A673 (cell line): Measurements from ENCODE around the gene HBS1L. TPM values are rescaled to one million over a fixed set of nuclear protein-coding genes. Genes with fewer than 3 reads are reported as not detected.

Experiments
- BruUV-seq: library from RNA; stranded (reverse); fragments of 400-500 nt; replicated peaks from 2 replicates; lab custom pipeline; 2021; lab: Mats Ljungman, UMichigan
- CTCF ChIA-PET: fragments of 300-600 bp; sonication (Branson Sonifier 250); formaldehyde crosslinking; loops from one replicate; lab custom pipeline; 2022; ENCODE audit warnings: antibody characterized with exemption; lab: Charles Lee
- POLR2A ChIA-PET: fragments of 300-600 bp; sonication (Branson Sonifier 250); formaldehyde crosslinking; loops from one replicate; lab custom pipeline; 2022; ENCODE audit warnings: antibody characterized with exemption; ENCODE audit not compliant: low non-redundant PET; lab: Charles Lee
- DNase-seq: peaks from one replicate; pipeline ENCODE4 v3.0.0-alpha.2; 2015; ENCODE audit warnings: low spot score
- H3K27ac ChIP-seq: fragments of 200-600 bp; sonication (generic); 2 replicates; pipeline ENCODE4 v1.5.1; 2016; ENCODE audit warnings: mixed run types, low read depth, mild to moderate bottlenecking, mixed read lengths, antibody characterized with exemption, low read length; ENCODE audit not compliant: poor library complexity, severe bottlenecking
- H3K27me3 ChIP-seq: fragments of 200-600 bp; sonication (generic); replicated peaks from 2 replicates; pipeline ENCODE4 v1.6.1; 2017; ENCODE audit warnings: mixed run types, low read depth, mild to moderate bottlenecking, mixed read lengths, antibody characterized with exemption, low read length; ENCODE audit not compliant: insufficient read depth, poor library complexity
- H3K36me3 ChIP-seq: fragments of 200-600 bp; sonication (generic); 2 replicates; pipeline ENCODE4 v1.6.1; 2016; ENCODE audit warnings: mixed run types, mild to moderate bottlenecking, mixed read lengths, antibody characterized with exemption, low read length; ENCODE audit not compliant: insufficient read depth, poor library complexity, severe bottlenecking
- H3K4me1 ChIP-seq: fragments of 200-600 bp; sonication (generic); 2 replicates; pipeline ENCODE4 v1.6.1; 2017; ENCODE audit warnings: mixed run types, mild to moderate bottlenecking, mixed read lengths, antibody characterized with exemption, low read length; ENCODE audit not compliant: insufficient read depth, poor library complexity, severe bottlenecking
- H3K4me3 ChIP-seq: fragments of 200-600 bp; sonication (generic); 2 replicates; pipeline ENCODE4 v1.5.1; 2016; ENCODE audit warnings: low read depth, mixed run types, mild to moderate bottlenecking, mixed read lengths, low read length; ENCODE audit not compliant: poor library complexity, severe bottlenecking
- H3K9me3 ChIP-seq: fragments of 200-600 bp; sonication (generic); 2 replicates; pipeline ENCODE4 v1.6.1; 2016; ENCODE audit warnings: mixed run types, low read depth, mild to moderate bottlenecking, mixed read lengths, antibody characterized with exemption, low read length; ENCODE audit not compliant: poor library complexity, severe bottlenecking
- EZH2 ChIP-seq: fragments of 200-600 bp; sonication (generic); IDR thresholded peaks from 2 replicates; pipeline ENCODE4 v1.6.1; 2017; ENCODE audit warnings: borderline replicate concordance, low read depth, mild to moderate bottlenecking, mixed read lengths, antibody characterized with exemption, low read length; ENCODE audit not compliant: poor library complexity, severe bottlenecking
- intact Hi-C: fragments of 100-400 bp; cut with micrococcal nuclease; formaldehyde crosslinking; loops from one replicate; pipeline ENCODE4 v1.10.0; 2022; ENCODE audit not compliant: unreplicated experiment
- total RNA-seq: library from RNA; stranded (reverse); gene quantifications from 2 replicates; pipeline ENCODE4 v1.2.3, GENCODE V29; 2021
- TF ChIP-seq, protein P1 (sequence below): fragments of 300-800, 200-600 bp; sonication (generic); conservative IDR thresholded peaks from 2 replicates; pipeline ENCODE4 v1.5.1; 2017; ENCODE audit warnings: low read depth, mild to moderate bottlenecking, antibody characterized with exemption, low read length, moderate library complexity, mixed read lengths

HBS1L gene
- total RNA-seq, 1 experiment from 2014 or later = 106 TPM

DNA sequence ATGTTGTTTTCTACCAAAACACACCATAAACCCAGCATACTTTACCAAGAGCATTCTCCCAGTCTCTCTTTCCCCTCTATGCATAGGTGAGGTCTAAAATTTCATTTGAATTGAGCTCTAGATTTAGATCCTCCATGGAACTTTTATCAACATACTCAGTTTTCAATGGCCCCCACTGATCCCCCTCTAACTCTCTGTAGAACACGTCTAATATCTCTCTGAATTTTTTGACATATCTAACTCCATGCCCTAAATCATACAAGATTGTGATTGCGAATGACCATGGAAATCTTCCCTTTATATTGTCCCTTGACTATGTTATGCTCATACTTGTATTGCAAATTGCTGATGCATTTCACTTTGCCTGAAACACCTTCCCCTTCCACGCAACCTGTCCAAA lies 38.1 kb upstream of the HBS1L start:
- no peak overlapping the region for H3K4me3 ChIP-seq
- ChIA-PET POLR2A (interaction anchor here (0.6 kb wide), 1 partner anchor 445 kb away, joined by 3 read pairs; no protein-coding TSS in a partner anchor), CTCF (no interaction called here)
- H3K9me3 ChIP-seq = no peaks in the 10 kb centered on the region
- TF ChIP-seq EZH2 = no peak
- TF ChIP-seq, protein P1, sequence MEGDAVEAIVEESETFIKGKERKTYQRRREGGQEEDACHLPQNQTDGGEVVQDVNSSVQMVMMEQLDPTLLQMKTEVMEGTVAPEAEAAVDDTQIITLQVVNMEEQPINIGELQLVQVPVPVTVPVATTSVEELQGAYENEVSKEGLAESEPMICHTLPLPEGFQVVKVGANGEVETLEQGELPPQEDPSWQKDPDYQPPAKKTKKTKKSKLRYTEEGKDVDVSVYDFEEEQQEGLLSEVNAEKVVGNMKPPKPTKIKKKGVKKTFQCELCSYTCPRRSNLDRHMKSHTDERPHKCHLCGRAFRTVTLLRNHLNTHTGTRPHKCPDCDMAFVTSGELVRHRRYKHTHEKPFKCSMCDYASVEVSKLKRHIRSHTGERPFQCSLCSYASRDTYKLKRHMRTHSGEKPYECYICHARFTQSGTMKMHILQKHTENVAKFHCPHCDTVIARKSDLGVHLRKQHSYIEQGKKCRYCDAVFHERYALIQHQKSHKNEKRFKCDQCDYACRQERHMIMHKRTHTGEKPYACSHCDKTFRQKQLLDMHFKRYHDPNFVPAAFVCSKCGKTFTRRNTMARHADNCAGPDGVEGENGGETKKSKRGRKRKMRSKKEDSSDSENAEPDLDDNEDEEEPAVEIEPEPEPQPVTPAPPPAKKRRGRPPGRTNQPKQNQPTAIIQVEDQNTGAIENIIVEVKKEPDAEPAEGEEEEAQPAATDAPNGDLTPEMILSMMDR = no peak
- H3K27me3 ChIP-seq = no peaks in the 10 kb centered on the region
- H3K4me1 ChIP-seq = no peaks in the 10 kb centered on the region
- no peak for DNase-seq
- no TSS peak for BruUV-seq
- no peak overlapping the region for H3K27ac ChIP-seq
- no peaks in the 10 kb centered on the region for H3K36me3 ChIP-seq
- intact Hi-C loops = no loop called here

DNA sequence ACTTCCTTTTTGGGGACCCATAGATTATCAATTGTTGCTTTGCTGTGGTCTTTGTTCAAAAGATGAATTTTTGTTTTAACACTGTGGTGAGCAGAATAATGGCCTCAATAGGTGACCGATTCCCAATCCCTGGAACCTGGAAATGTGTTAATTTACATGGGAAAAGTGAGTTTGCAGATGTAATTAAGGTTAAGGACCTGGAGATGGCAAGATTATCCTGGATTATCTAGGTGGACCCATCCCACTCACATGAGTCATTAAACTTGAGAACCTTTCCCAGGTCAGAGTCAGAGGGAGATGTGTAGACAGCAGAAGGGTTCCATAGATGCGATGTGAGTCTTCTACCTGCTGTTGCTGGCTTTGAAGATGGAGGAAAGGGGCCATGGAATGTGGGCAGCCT lies 36.2 kb upstream of the HBS1L start:
- Histone ChIP-seq H3K36me3 (no peaks in the 10 kb centered on the region), H3K27me3 (no peaks in the 10 kb centered on the region), H3K4me3 (no peak overlapping the region), H3K4me1 (no peaks in the 10 kb centered on the region), H3K9me3 (no peaks in the 10 kb centered on the region), H3K27ac (no peak overlapping the region)
- POLR2A ChIA-PET = no interaction called here
- CTCF ChIA-PET = no interaction called here
- intact Hi-C loops = no loop called here
- no peak for DNase-seq
- TF ChIP-seq, protein P1 = no peak
- TF ChIP-seq EZH2 = no peak
- no TSS peak for BruUV-seq

DNA sequence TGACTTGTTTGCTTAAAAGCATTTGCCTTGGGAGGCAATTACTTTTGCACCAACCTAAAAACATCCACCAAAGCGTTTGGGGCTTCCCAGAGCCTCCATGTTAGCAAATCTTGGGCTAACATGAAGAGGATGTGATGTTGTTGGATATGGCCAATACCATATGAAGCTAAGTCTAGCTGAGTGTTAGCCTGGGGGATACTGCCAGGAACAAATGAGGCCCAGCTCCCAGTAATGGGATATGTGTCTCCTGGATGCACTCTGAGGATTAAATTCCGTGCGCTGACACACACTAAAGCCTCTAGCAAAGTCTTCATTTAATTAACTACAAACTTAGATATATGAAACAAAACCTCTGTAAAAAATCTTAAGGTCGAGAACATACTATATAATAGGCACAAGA lies 35.3 kb upstream of the HBS1L start:
- ChIA-PET POLR2A (no interaction called here), CTCF (no interaction called here)
- no peak for DNase-seq
- Histone ChIP-seq H3K36me3 (no peaks in the 10 kb centered on the region), H3K27ac (no peak overlapping the region), H3K4me3 (no peak overlapping the region), H3K4me1 (no peaks in the 10 kb centered on the region), H3K27me3 (no peaks in the 10 kb centered on the region), H3K9me3 (no peaks in the 10 kb centered on the region)
- TF ChIP-seq EZH2 = no peak
- TF ChIP-seq, protein P1 = no peak
- no TSS peak for BruUV-seq
- intact Hi-C loops = no loop called here
